ENCODE measurements around the gene CEP85L.

The CEP85L gene

GRCh38 chr6:118577972-118578371 is 73.4 kb downstream of the CEP85L start:
- peak; percentile 13 for DNase-seq (ENCODE audit: low spot score)

- DNase-seq (ENCODE audit: low spot score), result peak; percentile 46
Observed at GRCh38 chr6:118574051-118574865, 77.1 kb downstream of the CEP85L start.

- DNase-seq (ENCODE audit: low spot score), result no peak
Observed at GRCh38 chr6:118571121-118571520, 80.3 kb downstream of the CEP85L start.

- DNase-seq (ENCODE audit: low spot score), result no peak
Observed at GRCh38 chr6:118569498-118569897, 81.9 kb downstream of the CEP85L start.

GRCh38 chr6:118567974-118568373 is 83.4 kb downstream of the CEP85L start:
- DNase-seq (ENCODE audit: low spot score), result no peak

- peak; percentile 42 for DNase-seq (ENCODE audit: low spot score)
Observed at GRCh38 chr6:118565311-118565960, 86.0 kb downstream of the CEP85L start.

- no peak for DNase-seq (ENCODE audit: low spot score)
Observed at GRCh38 chr6:118562959-118563358, 88.4 kb downstream of the CEP85L start.

- DNase-seq (ENCODE audit: low spot score), result no peak
Observed at GRCh38 chr6:118562248-118562647, 89.1 kb downstream of the CEP85L start.

- no peak for DNase-seq (ENCODE audit: low spot score)
Observed at GRCh38 chr6:118559659-118560058, 91.7 kb downstream of the CEP85L start.

- DNase-seq (ENCODE audit: low spot score), result no peak
Observed at GRCh38 chr6:118558464-118559217, 92.8 kb downstream of the CEP85L start.

- DNase-seq (ENCODE audit: low spot score), result no peak
Observed at GRCh38 chr6:118554698-118555097, 96.7 kb downstream of the CEP85L start.

- no peak for DNase-seq (ENCODE audit: low spot score)
Observed at GRCh38 chr6:118553132-118553531, 98.3 kb downstream of the CEP85L start.

- DNase-seq (ENCODE audit: low spot score), result peak; percentile 32
Observed at GRCh38 chr6:118551063-118552053, 100.0 kb downstream of the CEP85L start.

- no peak for DNase-seq (ENCODE audit: low spot score)
Observed at GRCh38 chr6:118548613-118549012, 102.8 kb downstream of the CEP85L start.

- DNase-seq (ENCODE audit: low spot score), result no peak
Observed at GRCh38 chr6:118548136-118548535, 103.3 kb downstream of the CEP85L start, which contains the start of gene PLN. Gene PLN (plus strand): TSS chr6:118548296. CDS start chr6:118558922, 10,626 bp downstream.

GRCh38 chr6:118546880-118547218 is 104.5 kb downstream of the CEP85L start:
- no peak for DNase-seq (ENCODE audit: low spot score)

GRCh38 chr6:118546164-118546879 is 105.1 kb downstream of the CEP85L start:
- no peak for DNase-seq (ENCODE audit: low spot score)

GRCh38 chr6:118544105-118544504 is 107.3 kb downstream of the CEP85L start:
- DNase-seq (ENCODE audit: low spot score), result no peak

- no peak for DNase-seq (ENCODE audit: low spot score)
Observed at GRCh38 chr6:118542184-118542952, 109.0 kb downstream of the CEP85L start.

- DNase-seq (ENCODE audit: low spot score), result no peak
Observed at GRCh38 chr6:118537574-118537973, 113.8 kb downstream of the CEP85L start.
